MM.1S (cell line): ENCODE measurements around the gene ZNF804A.

Experiments
- DNase-seq: peaks from one replicate; pipeline ENCODE4 v3.0.0-alpha.2; 2015
- H2AFZ ChIP-seq: fragments of 300-600 bp; sonication (generic); 2 replicates; pipeline ENCODE4 v1.6.0; 2016; ENCODE audit warnings: antibody characterized with exemption, low read length
- H3F3A ChIP-seq: fragments of 300-600 bp; sonication (generic); 2 replicates; pipeline ENCODE4 v1.6.1; 2016; ENCODE audit warnings: mild to moderate bottlenecking, antibody characterized with exemption, low read length, moderate library complexity, mixed read lengths; ENCODE audit not compliant: insufficient read depth
- H3K27ac ChIP-seq: fragments of 300-600 bp; sonication (generic); 2 replicates; pipeline ENCODE4 v1.5.1; 2016; ENCODE audit warnings: mild to moderate bottlenecking, low read length
- H3K27me3 ChIP-seq: fragments of 300-600 bp; sonication (generic); replicated peaks from 2 replicates; pipeline ENCODE4 v1.6.0; 2016; ENCODE audit warnings: low read length; ENCODE audit not compliant: insufficient read depth
- H3K36me3 ChIP-seq: fragments of 300-600 bp; sonication (generic); replicated peaks from 2 replicates; pipeline ENCODE4 v1.6.1; 2016; ENCODE audit warnings: mild to moderate bottlenecking, low read length, mixed read lengths; ENCODE audit not compliant: insufficient read depth
- H3K4me1 ChIP-seq: fragments of 300-600 bp; sonication (generic); 2 replicates; pipeline ENCODE4 v1.6.1; 2016; ENCODE audit warnings: low read length, mixed read lengths
- H3K4me2 ChIP-seq: fragments of 300-600 bp; sonication (generic); 2 replicates; pipeline ENCODE4 v1.6.0; 2016; ENCODE audit warnings: low read depth, low read length
- H3K4me3 ChIP-seq: fragments of 300-600 bp; sonication (generic); 2 replicates; pipeline ENCODE4 v1.5.1; 2016; ENCODE audit warnings: low read length, mixed read lengths
- H3K79me2 ChIP-seq: fragments of 300-600 bp; sonication (generic); 2 replicates; pipeline ENCODE4 v1.6.1; 2016; ENCODE audit warnings: mixed run types, low read length, mixed read lengths
- H3K9ac ChIP-seq: fragments of 300-600 bp; sonication (generic); 2 replicates; pipeline ENCODE4 v1.6.1; 2016; ENCODE audit warnings: low read length, mixed read lengths
- H3K9me2 ChIP-seq: fragments of 300-600 bp; sonication (generic); replicated peaks from 2 replicates; pipeline ENCODE4 v1.6.1; 2016; ENCODE audit warnings: mild to moderate bottlenecking, low read length, mixed read lengths; ENCODE audit not compliant: insufficient read depth
- H3K9me3 ChIP-seq: fragments of 300-600 bp; sonication (generic); replicated peaks from 2 replicates; pipeline ENCODE4 v1.6.1; 2016; ENCODE audit warnings: mild to moderate bottlenecking, low read length, mixed read lengths; ENCODE audit not compliant: insufficient read depth
- H4K20me1 ChIP-seq: fragments of 300-600 bp; sonication (generic); 2 replicates; pipeline ENCODE4 v1.6.1; 2016; ENCODE audit warnings: mild to moderate bottlenecking, low read length, moderate library complexity, mixed read lengths; ENCODE audit not compliant: insufficient read depth
- CTCF ChIP-seq: fragments of 300-600 bp; sonication (generic); IDR thresholded peaks from 2 replicates; pipeline ENCODE4 v1.5.1; 2016; ENCODE audit warnings: antibody characterized with exemption, low read length, mixed read lengths
- EZH2 ChIP-seq: fragments of 300-600 bp; sonication (generic); optimal IDR thresholded peaks from 2 replicates; pipeline ENCODE3; 2017; ENCODE audit warnings: low read depth, mild to moderate bottlenecking, antibody characterized with exemption, low read length, mixed read lengths
- EZH2phosphoT487 ChIP-seq: fragments of 300-600 bp; sonication (generic); IDR thresholded peaks from 2 replicates; pipeline ENCODE4 v1.6.1; 2018; ENCODE audit warnings: antibody characterized with exemption, low read length

ZNF804A gene

GRCh38 chr2:184780384-184780783 is 182.1 kb downstream of the ZNF804A start:
- H3K36me3 ChIP-seq, result no peaks in the 10 kb centered on the region
- no peaks in the 10 kb centered on the region for H3K9me3 ChIP-seq
- H3K4me3 ChIP-seq, result no peak overlapping the region
- peaks cover 6% of the 10 kb centered on the region for H3K4me1 ChIP-seq
- no peaks in the 10 kb centered on the region for H3K9me2 ChIP-seq
- no peak overlapping the region for H2AFZ ChIP-seq
- peaks cover 4% of the 10 kb centered on the region; the same call in 1 of the 2 replicates for H3F3A ChIP-seq
- H4K20me1 ChIP-seq, result no peaks in the 10 kb centered on the region
- no peaks in the 10 kb centered on the region for H3K27me3 ChIP-seq
- peak overlapping the region; percentile 31; the same call in 1 of the 2 replicates for H3K27ac ChIP-seq
- peak overlapping the region; percentile 37 for H3K4me2 ChIP-seq
- H3K79me2 ChIP-seq, result no peaks in the 10 kb centered on the region
- peak; percentile 42 for DNase-seq
- H3K9ac ChIP-seq, result no peak overlapping the region
- no peak for TF ChIP-seq EZH2
- TF ChIP-seq EZH2phosphoT487, result no peak
- no peak for TF ChIP-seq CTCF

GRCh38 chr2:184780944-184781343 is 182.6 kb downstream of the ZNF804A start:
- no peaks in the 10 kb centered on the region for H3K79me2 ChIP-seq
- TF ChIP-seq EZH2 (no peak), EZH2phosphoT487 (no peak), CTCF (no peak)
- H3K27me3 ChIP-seq, result no peaks in the 10 kb centered on the region
- peaks cover 6% of the 10 kb centered on the region for H3K4me1 ChIP-seq
- peak overlapping the region; percentile 31; the same call in 1 of the 2 replicates for H3K27ac ChIP-seq
- H3K4me2 ChIP-seq, result peak overlapping the region; percentile 37
- no peak overlapping the region for H3K9ac ChIP-seq
- H3K9me3 ChIP-seq, result no peaks in the 10 kb centered on the region
- H4K20me1 ChIP-seq, result no peaks in the 10 kb centered on the region
- no peaks in the 10 kb centered on the region for H3K36me3 ChIP-seq
- DNase-seq, result no peak
- H2AFZ ChIP-seq, result no peak overlapping the region
- no peak overlapping the region for H3K4me3 ChIP-seq
- no peaks in the 10 kb centered on the region for H3K9me2 ChIP-seq
- peaks cover 4% of the 10 kb centered on the region; the same call in 1 of the 2 replicates for H3F3A ChIP-seq

- Histone ChIP-seq H3K4me3 (no peak overlapping the region), H3K36me3 (no peaks in the 10 kb centered on the region), H3K9ac (no peak overlapping the region), H3K79me2 (no peaks in the 10 kb centered on the region), H4K20me1 (no peaks in the 10 kb centered on the region), H2AFZ (no peak overlapping the region), H3K27ac (no peak overlapping the region), H3K4me2 (no peak overlapping the region), H3F3A (peaks cover 4% of the 10 kb centered on the region; the same call in 1 of the 2 replicates), H3K27me3 (no peaks in the 10 kb centered on the region), H3K9me2 (no peaks in the 10 kb centered on the region), H3K9me3 (no peaks in the 10 kb centered on the region), H3K4me1 (peaks cover 6% of the 10 kb centered on the region)
- no peak for DNase-seq
- no peak for TF ChIP-seq EZH2
- TF ChIP-seq EZH2phosphoT487, result no peak
- TF ChIP-seq CTCF, result no peak
These were observed 185.2 kb downstream of the ZNF804A start for GRCh38 chr2:184783576-184783975.
